GM18517 (cell line): Measurements from ENCODE around the gene UBR3.
"Not testable (repeated sequence)": the region's sequence is repeated elsewhere in the genome, so short reads cannot be mapped to it uniquely, and the experiment has no call there.

Experiments used
- ATAC-seq: cut with Tn5 transposase; IDR thresholded peaks from one replicate; pipeline ENCODE4 v1.9.1; 2021; ENCODE audit warnings: mild to moderate bottlenecking, moderate library complexity; ENCODE audit not compliant: unreplicated experiment

UBR3 gene

GRCh38 chr2:169933124-169933711, 106.0 kb downstream of the UBR3 start:
- no peak for ATAC-seq

DNA sequence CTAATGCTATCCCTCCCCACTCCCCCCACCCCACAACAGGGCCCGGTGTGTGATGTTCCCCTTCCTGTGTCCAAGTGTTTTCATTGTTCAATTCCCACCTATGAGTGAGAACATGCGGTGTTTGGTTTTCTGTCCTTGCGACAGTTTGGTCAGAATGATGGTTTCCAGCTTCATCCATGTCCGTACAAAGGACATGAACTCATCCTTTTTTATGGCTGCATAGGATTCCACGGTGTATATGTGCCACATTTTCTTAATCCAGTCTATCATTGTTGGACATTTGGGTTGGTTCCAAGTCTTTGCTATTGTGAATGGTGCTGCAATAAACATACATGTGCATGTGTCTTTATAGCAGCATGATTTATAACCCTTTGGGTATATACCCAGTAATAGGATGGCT, 109.4 kb downstream of the UBR3 start:
- not testable (repeated sequence) for ATAC-seq

DNA sequence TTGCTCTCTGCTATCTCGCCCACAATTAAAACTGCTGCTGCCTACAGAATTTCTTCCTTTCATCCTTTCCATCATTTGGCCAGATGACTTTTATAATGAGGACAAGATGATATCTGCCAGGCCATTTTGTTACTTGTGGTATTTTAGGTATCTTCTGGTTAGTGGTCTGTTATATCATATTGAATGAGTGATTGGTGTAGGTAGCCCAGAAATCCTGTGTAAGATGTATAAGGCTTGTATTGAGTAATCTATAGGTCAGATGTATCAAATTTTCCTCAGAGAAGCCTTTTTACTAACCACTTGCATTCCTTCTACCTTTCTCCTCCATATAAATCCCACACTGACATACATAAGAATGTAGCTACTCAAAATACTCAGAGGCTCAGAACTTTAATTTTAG, 118.3 kb downstream of the UBR3 start:
- no peak for ATAC-seq

GRCh38 chr2:169946092-169946491, 118.8 kb downstream of the UBR3 start:
- no peak for ATAC-seq

DNA sequence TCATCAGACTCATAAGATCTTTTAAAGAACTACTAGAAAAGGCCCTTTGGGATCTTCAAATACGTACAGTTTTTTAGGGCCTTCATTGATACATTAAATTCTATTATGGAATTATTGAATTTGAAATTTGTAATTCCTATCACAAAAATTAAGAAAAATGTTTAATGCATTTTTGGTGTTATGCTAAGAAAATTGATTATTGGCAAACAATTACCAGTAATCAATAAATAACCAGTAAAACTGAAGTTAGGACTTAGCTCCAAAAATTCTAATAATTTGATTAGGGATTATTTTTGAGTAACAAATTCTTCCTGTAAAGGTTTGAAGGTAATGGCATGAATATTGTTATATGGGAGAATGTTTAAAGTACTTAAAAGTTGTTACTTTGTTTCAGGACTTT, 119.3 kb downstream of the UBR3 start:
- ATAC-seq = no peak

- no peak for ATAC-seq
These were observed 128.7 kb downstream of the UBR3 start for GRCh38 chr2:169955940-169956339.

GRCh38 chr2:169957219-169957618, 130.0 kb downstream of the UBR3 start:
- not testable (repeated sequence) for ATAC-seq

GRCh38 chr2:169961911-169962310, 134.7 kb downstream of the UBR3 start:
- no peak for ATAC-seq

DNA sequence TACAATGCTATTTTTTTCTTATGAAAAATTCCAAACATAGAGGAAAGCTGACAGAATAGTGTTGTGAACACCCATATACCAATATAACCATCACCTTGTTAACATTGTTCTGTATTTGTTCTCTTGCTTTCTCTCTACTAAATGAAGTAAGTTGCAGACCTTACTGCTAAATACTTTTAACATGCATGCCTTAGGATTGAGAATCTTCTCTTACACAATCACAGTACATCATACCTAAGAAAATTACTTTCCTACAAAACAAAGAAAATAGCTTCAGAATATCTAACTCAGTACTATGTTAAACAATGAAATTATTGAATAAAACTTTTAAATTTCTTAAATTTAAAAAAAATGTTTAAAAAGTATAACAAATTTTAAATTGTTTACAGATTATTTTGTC, 136.5 kb downstream of the UBR3 start:
- no peak for ATAC-seq

GRCh38 chr2:169964740-169965139, 137.5 kb downstream of the UBR3 start:
- no peak for ATAC-seq

GRCh38 chr2:169965495-169965894, 138.2 kb downstream of the UBR3 start:
- no peak for ATAC-seq

DNA sequence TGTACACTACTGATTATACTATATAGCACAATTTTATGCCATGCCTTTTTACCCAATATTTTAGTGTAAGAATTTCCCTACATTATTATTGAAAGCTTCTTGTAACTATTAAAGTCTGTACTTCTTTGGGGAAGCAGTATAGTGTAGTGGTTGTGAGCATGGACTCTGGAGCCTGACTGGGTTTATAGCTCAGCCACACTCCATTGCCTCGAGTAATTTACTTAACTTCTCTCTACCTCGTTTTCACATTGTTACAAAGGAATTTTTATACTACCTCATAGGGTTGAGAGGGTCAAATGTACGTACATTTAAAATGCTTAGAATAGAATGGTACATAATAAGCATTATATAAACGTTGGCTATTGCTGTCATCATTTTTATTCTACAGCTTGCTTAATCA, 139.2 kb downstream of the UBR3 start:
- ATAC-seq = no peak

- ATAC-seq = no peak
These were observed 141.5 kb downstream of the UBR3 start for GRCh38 chr2:169968743-169969142.

- ATAC-seq = no peak
These were observed 148.0 kb downstream of the UBR3 start for GRCh38 chr2:169975221-169975620.

- ATAC-seq = no peak
These were observed 149.1 kb downstream of the UBR3 start for GRCh38 chr2:169976335-169976851.

- no peak for ATAC-seq
These were observed 150.3 kb downstream of the UBR3 start for GRCh38 chr2:169977530-169977929.

DNA sequence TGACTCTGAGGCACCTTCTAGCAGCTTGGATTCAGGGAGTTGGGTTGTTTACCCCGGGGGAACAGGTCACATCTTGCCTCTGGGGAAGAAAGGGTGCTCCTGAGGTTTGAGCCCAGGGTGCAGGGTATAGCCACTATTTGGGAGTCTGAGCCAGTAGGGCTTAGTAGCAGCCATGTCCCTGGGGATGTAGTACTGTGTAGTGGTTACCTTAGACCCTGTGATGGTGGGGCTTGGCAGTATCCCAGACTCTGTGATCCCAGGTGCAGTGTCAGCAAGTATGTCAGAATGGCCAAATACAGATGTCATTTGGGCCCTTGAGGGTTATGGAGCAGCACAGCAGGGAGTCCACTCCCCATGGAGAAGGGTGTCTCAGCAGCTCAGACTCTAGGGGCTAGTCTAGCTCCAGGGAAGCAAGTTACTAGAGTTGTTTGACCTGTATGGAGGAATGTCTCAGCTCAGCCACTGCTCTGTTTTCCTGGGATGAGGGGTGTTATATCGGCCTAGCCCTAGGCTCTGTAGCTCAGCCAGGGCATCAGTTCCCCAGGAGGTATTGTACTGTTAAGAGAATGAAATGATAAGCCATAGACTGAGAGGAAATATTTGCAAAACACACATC, 151.3 kb downstream of the UBR3 start:
- ATAC-seq = no peak

DNA sequence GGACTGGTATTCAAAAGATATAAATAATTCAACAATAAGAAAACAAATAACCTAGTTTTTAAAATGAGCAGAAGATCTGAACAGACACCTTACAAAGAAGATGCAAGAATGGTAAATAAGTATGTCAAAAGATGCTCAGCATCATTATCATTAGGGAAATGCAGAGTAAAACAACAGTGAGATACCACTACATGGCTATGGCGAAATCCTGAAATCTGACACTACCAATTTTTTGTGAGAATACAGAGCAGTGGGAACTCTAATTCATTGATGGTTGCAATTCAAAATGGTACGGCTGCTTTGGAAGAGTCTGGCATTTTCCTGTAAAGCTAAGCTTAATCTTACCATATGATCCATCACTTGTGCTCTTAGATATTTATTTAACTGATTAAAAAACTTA, 151.8 kb downstream of the UBR3 start:
- no peak for ATAC-seq

GRCh38 chr2:169980001-169980400, 152.7 kb downstream of the UBR3 start:
- ATAC-seq = no peak

DNA sequence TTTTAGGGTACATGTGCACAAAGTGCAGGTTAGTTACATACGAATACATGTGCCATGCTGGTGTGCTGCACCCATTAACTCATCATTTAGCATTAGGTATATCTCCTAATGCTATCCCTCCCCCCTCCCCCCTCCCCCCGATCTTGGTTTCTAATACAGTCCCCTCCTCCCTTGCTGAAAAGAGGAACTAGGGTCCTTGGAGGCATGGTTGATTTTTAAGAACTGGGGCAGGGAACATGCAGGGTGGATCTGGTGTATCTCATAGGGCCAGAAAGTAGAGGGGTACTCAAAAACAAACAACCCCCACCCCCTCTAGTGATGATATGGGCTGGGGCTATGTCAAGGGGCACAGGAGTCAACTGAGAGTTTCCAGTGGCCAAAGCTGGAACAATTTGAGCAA, 153.4 kb downstream of the UBR3 start:
- ATAC-seq = no peak

DNA sequence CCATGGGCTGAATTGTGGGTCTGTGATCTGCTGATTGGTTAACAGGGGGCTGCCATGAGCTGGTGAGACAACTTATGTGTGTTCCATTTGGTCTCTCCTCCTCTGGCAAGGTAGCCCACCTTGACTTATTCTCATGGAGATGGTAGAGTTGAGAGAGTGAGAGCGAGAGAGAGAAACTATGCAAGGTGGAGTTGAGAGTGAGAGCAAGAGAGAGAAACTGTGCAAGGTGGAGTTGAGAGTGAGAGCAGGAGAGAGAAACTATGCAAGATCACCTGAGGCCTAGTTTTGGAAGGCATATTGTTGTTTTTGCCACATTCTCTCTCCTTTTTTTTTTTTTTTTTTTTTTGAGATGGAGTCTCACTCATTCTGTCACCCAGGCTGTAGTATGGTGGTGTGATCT, 155.7 kb downstream of the UBR3 start:
- ATAC-seq = no peak

GRCh38 chr2:169983506-169983905, 156.3 kb downstream of the UBR3 start:
- no peak for ATAC-seq

DNA sequence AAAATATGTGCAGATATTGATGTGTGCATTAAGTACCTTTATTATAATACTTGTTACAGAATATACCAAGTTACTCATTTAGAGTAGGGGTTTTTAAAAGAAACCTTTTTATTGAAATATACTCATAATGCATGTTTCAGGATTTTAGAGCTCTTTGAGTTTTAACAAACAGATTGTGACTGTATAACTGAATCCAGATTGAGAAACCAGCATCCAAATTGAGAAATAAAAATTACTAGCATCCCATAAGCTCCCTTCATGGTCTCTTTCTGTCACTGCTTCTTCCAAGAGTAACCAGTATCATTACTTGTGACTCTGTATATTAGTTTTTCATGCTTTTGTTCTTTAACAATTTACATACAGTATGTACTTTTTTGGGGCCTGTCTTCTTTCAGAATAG, 156.9 kb downstream of the UBR3 start:
- ATAC-seq = no peak
